BLaER1 treated with 17β-estradiol and CSF1 and Interleukin-3, amounts not matched to agents 10 nM and 100 nM (cell line): Measurements from ENCODE around the gene LAMC1.
A peak's percentile ranks its signal among the peaks of the same experiment; 100 is the strongest.
"Not testable (repeated sequence)": the region's sequence is repeated elsewhere in the genome, so short reads cannot be mapped to it uniquely, and the experiment has no call there.

Experiments used
- H3K27ac ChIP-seq, 11 experiments: shearing (Covaris generic); formaldehyde crosslinking; 2 replicates each; pipeline ENCODE4 v1.8.1; 2022
- H3K27me3 ChIP-seq, 11 experiments: shearing (Covaris generic); formaldehyde crosslinking; 2 replicates each; pipeline ENCODE4 v1.8.1; 2022
- H3K36me3 ChIP-seq, 11 experiments: shearing (Covaris generic); formaldehyde crosslinking; 2 replicates each; pipeline ENCODE4 v1.8.1; 2022
- H3K4me1 ChIP-seq, 10 experiments: shearing (Covaris generic); formaldehyde crosslinking; 2 replicates each; pipeline ENCODE4 v1.8.1; 2022
- H3K4me2 ChIP-seq, 11 experiments: shearing (Covaris generic); formaldehyde crosslinking; 2 replicates each; pipeline ENCODE4 v1.8.1; 2022
- H3K4me3 ChIP-seq, 10 experiments: shearing (Covaris generic); formaldehyde crosslinking; 2 replicates each; pipeline ENCODE4 v1.8.1; 2022
- H3K9ac ChIP-seq, 11 experiments: shearing (Covaris generic); formaldehyde crosslinking; 2 replicates each; pipeline ENCODE4 v1.8.1; 2022
- H3K9me3 ChIP-seq, 11 experiments: shearing (Covaris generic); formaldehyde crosslinking; replicated peaks in 1 of 11; 2 replicates each; pipeline ENCODE4 v1.8.1; 2022
- H4K20me1 ChIP-seq, 11 experiments: shearing (Covaris generic); formaldehyde crosslinking; 2 replicates each; pipeline ENCODE4 v1.8.1; 2022
- Cebpa-rat ChIP-seq, 11 experiments: shearing (Covaris generic); IDR thresholded peaks; 2 replicates each; pipeline ENCODE4 v1.8.1; 2022

LAMC1 gene

GRCh38 chr1:183061194-183061593, 38.0 kb downstream of the LAMC1 start:
- Histone ChIP-seq H3K9me3 (peaks cover 9 to 26% (median 21%) of the 10 kb centered on the region in 11 experiments; a peak in 21 of 22 replicates), H3K4me2 (peak overlapping the region in 4 of 11 experiments; percentile 16 to 46 (median 25); a peak in 4 of 22 replicates), H3K27me3 (no peaks in the 10 kb centered on the region), H3K4me3 (no peak overlapping the region), H4K20me1 (peaks cover 0 to 92% (median 50%) of the 10 kb centered on the region in 11 experiments; a peak in 18 of 22 replicates), H3K4me1 (peaks cover 12 to 37% (median 22%) of the 10 kb centered on the region in 10 experiments; a peak in 19 of 20 replicates), H3K36me3 (peaks cover 4 to 57% (median 26%) of the 10 kb centered on the region in 11 experiments; a peak in 19 of 22 replicates), H3K9ac (no peak overlapping the region), H3K27ac (peak overlapping the region in 8 of 11 experiments; percentile 11 to 50 (median 20); a peak in 8 of 22 replicates)
- no peak for TF ChIP-seq Cebpa-rat (IDR thresholded peaks at IDR 0.05)

GRCh38 chr1:183063349-183063748, 40.1 kb downstream of the LAMC1 start:
- Histone ChIP-seq H3K4me2 (no peak overlapping the region), H3K36me3 (peaks cover 4 to 56% (median 27%) of the 10 kb centered on the region in 11 experiments; a peak in 19 of 22 replicates), H3K4me3 (no peak overlapping the region), H3K4me1 (peaks cover 12 to 35% (median 26%) of the 10 kb centered on the region in 10 experiments; a peak in 19 of 20 replicates), H3K9me3 (peaks cover 9 to 29% (median 23%) of the 10 kb centered on the region in 11 experiments; a peak in 21 of 22 replicates), H3K27ac (no peak overlapping the region), H3K9ac (no peak overlapping the region), H4K20me1 (peaks cover 0 to 71% (median 28%) of the 10 kb centered on the region in 11 experiments; a peak in 15 of 22 replicates), H3K27me3 (no peaks in the 10 kb centered on the region)
- no peak for TF ChIP-seq Cebpa-rat (IDR thresholded peaks at IDR 0.05)

GRCh38 chr1:183065168-183065706, 42.0 kb downstream of the LAMC1 start:
- H3K27ac ChIP-seq, result no peak overlapping the region
- no peak overlapping the region for H3K9ac ChIP-seq
- no peaks in the 10 kb centered on the region for H3K27me3 ChIP-seq
- H3K36me3 ChIP-seq, result peaks cover 4 to 42% (median 22%) of the 10 kb centered on the region in 11 experiments; a peak in 19 of 22 replicates
- H3K9me3 ChIP-seq, result peaks cover 9 to 29% (median 23%) of the 10 kb centered on the region in 11 experiments; a peak in 21 of 22 replicates
- H3K4me2 ChIP-seq, result no peak overlapping the region
- peaks cover 0 to 52% (median 12%) of the 10 kb centered on the region in 11 experiments; a peak in 10 of 22 replicates for H4K20me1 ChIP-seq
- H3K4me1 ChIP-seq, result peaks cover 9 to 39% (median 33%) of the 10 kb centered on the region in 10 experiments
- H3K4me3 ChIP-seq, result no peak overlapping the region
- TF ChIP-seq Cebpa-rat (IDR thresholded peaks at IDR 0.05), result 0 out of 22 replicates have a peak, but pooled peaks of 1 of the 11 experiments have one; percentile 19

- Histone ChIP-seq H4K20me1 (peaks cover 0 to 40% (median 15%) of the 10 kb centered on the region in 11 experiments; a peak in 8 of 22 replicates), H3K36me3 (peaks cover 4 to 42% (median 22%) of the 10 kb centered on the region in 11 experiments; a peak in 19 of 22 replicates), H3K4me1 (peaks cover 14 to 43% (median 35%) of the 10 kb centered on the region in 10 experiments), H3K9me3 (peaks cover 9 to 29% (median 23%) of the 10 kb centered on the region in 11 experiments; a peak in 21 of 22 replicates)
- H3K27me3 ChIP-seq, H3K9ac ChIP-seq, H3K4me2 ChIP-seq, H3K27ac ChIP-seq, H3K4me3 ChIP-seq: not testable (repeated sequence)
Measured at GRCh38 chr1:183066432-183066831, 43.2 kb downstream of the LAMC1 start.

GRCh38 chr1:183069562-183070216, 46.5 kb downstream of the LAMC1 start:
- H3K4me3 ChIP-seq, result no peak overlapping the region
- peak overlapping the region in 5 of 11 experiments; percentile 24 to 81 (median 72); a peak in 9 of 22 replicates for H3K9ac ChIP-seq
- peak overlapping the region in 8 of 11 experiments; percentile 69 to 95 (median 80); a peak in 17 of 22 replicates for H3K27ac ChIP-seq
- TF ChIP-seq Cebpa-rat (IDR thresholded peaks at IDR 0.05), result no peak
- H3K9me3 ChIP-seq, result peaks cover 8 to 34% (median 31%) of the 10 kb centered on the region in 11 experiments; a peak in 21 of 22 replicates
- H4K20me1 ChIP-seq, result peaks cover 0 to 40% (median 6%) of the 10 kb centered on the region in 11 experiments; a peak in 8 of 22 replicates
- no peaks in the 10 kb centered on the region for H3K27me3 ChIP-seq
- H3K4me1 ChIP-seq, result peaks cover 26 to 69% (median 57%) of the 10 kb centered on the region in 10 experiments
- H3K36me3 ChIP-seq, result peaks cover 2 to 32% (median 24%) of the 10 kb centered on the region in 11 experiments; a peak in 18 of 22 replicates
- H3K4me2 ChIP-seq, result peak overlapping the region in 10 of 11 experiments; percentile 67 to 93 (median 84); a peak in 19 of 22 replicates

GRCh38 chr1:183070234-183070922, 47.2 kb downstream of the LAMC1 start:
- no peak for TF ChIP-seq Cebpa-rat (IDR thresholded peaks at IDR 0.05)
- Histone ChIP-seq H3K4me2 (peak overlapping the region; percentile 67 to 93 (median 82)), H3K27me3 (no peaks in the 10 kb centered on the region), H3K4me3 (no peak overlapping the region; a peak in 2 of 20 replicates), H3K9ac (peak overlapping the region in 7 of 11 experiments; percentile 24 to 81 (median 71); a peak in 11 of 22 replicates), H3K9me3 (peaks cover 1 to 30% (median 24%) of the 10 kb centered on the region in 11 experiments; a peak in 18 of 22 replicates), H3K36me3 (peaks cover 0 to 25% (median 19%) of the 10 kb centered on the region in 11 experiments; a peak in 15 of 22 replicates), H3K27ac (peak overlapping the region in 8 of 11 experiments; percentile 69 to 95 (median 80); a peak in 17 of 22 replicates), H3K4me1 (peaks cover 26 to 75% (median 62%) of the 10 kb centered on the region in 10 experiments), H4K20me1 (peaks cover 0 to 42% (median 4%) of the 10 kb centered on the region in 11 experiments; a peak in 8 of 22 replicates)

GRCh38 chr1:183070923-183071618, 47.9 kb downstream of the LAMC1 start:
- H3K4me2 ChIP-seq, result peak overlapping the region; percentile 67 to 93 (median 82)
- H3K9ac ChIP-seq, result peak overlapping the region in 10 of 11 experiments; percentile 1 to 81 (median 58); a peak in 15 of 22 replicates
- H4K20me1 ChIP-seq, result peaks cover 0 to 48% (median 7%) of the 10 kb centered on the region in 11 experiments; a peak in 8 of 22 replicates
- peaks cover 0 to 20% (median 12%) of the 10 kb centered on the region in 11 experiments; a peak in 10 of 22 replicates for H3K36me3 ChIP-seq
- TF ChIP-seq Cebpa-rat (IDR thresholded peaks at IDR 0.05), result peak in 6 of 11 experiments; percentile 25 to 83 (median 74); a peak in 9 of 22 replicates
- H3K27me3 ChIP-seq, result no peaks in the 10 kb centered on the region
- peak overlapping the region in 6 of 10 experiments; percentile 5 to 40 (median 28); a peak in 6 of 20 replicates for H3K4me3 ChIP-seq
- peaks cover 0 to 25% (median 18%) of the 10 kb centered on the region in 11 experiments; a peak in 13 of 22 replicates for H3K9me3 ChIP-seq
- H3K4me1 ChIP-seq, result peaks cover 26 to 82% (median 69%) of the 10 kb centered on the region in 10 experiments
- H3K27ac ChIP-seq, result peak overlapping the region in 10 of 11 experiments; percentile 16 to 95 (median 76); a peak in 18 of 22 replicates

- H3K4me1 ChIP-seq, result peaks cover 26 to 86% (median 73%) of the 10 kb centered on the region in 10 experiments
- H3K9me3 ChIP-seq, result peaks cover 0 to 34% (median 14%) of the 10 kb centered on the region in 11 experiments; a peak in 12 of 22 replicates
- H3K9ac ChIP-seq, result peak overlapping the region in 4 of 11 experiments; percentile 71 to 81 (median 79); a peak in 7 of 22 replicates
- H3K36me3 ChIP-seq, result peaks cover 0 to 28% (median 16%) of the 10 kb centered on the region in 11 experiments; a peak in 11 of 22 replicates
- H4K20me1 ChIP-seq, result peaks cover 0 to 57% (median 7%) of the 10 kb centered on the region in 11 experiments; a peak in 8 of 22 replicates
- peak overlapping the region in 7 of 11 experiments; percentile 3 to 95 (median 83); a peak in 12 of 22 replicates for H3K27ac ChIP-seq
- H3K4me2 ChIP-seq, result peak overlapping the region in 10 of 11 experiments; percentile 67 to 93 (median 84); a peak in 20 of 22 replicates
- H3K4me3 ChIP-seq, result 0 out of 20 replicates have a peak overlapping the region, but pooled peaks of 3 of the 10 experiments have one; percentile 0 to 14 (median 9)
- not testable (repeated sequence) for H3K27me3 ChIP-seq
Measured at GRCh38 chr1:183072595-183072994, 49.4 kb downstream of the LAMC1 start.
